EH (cell line): Measurements from ENCODE around the gene MOGAT3.
"Not testable (repeated sequence)": the region's sequence is repeated elsewhere in the genome, so short reads cannot be mapped to it uniquely, and the experiment has no call there.

Experiments
- DNase-seq: peaks from one replicate; pipeline ENCODE4 v3.0.0-alpha.2; 2015; ENCODE audit warnings: low read depth

Gene MOGAT3

DNA sequence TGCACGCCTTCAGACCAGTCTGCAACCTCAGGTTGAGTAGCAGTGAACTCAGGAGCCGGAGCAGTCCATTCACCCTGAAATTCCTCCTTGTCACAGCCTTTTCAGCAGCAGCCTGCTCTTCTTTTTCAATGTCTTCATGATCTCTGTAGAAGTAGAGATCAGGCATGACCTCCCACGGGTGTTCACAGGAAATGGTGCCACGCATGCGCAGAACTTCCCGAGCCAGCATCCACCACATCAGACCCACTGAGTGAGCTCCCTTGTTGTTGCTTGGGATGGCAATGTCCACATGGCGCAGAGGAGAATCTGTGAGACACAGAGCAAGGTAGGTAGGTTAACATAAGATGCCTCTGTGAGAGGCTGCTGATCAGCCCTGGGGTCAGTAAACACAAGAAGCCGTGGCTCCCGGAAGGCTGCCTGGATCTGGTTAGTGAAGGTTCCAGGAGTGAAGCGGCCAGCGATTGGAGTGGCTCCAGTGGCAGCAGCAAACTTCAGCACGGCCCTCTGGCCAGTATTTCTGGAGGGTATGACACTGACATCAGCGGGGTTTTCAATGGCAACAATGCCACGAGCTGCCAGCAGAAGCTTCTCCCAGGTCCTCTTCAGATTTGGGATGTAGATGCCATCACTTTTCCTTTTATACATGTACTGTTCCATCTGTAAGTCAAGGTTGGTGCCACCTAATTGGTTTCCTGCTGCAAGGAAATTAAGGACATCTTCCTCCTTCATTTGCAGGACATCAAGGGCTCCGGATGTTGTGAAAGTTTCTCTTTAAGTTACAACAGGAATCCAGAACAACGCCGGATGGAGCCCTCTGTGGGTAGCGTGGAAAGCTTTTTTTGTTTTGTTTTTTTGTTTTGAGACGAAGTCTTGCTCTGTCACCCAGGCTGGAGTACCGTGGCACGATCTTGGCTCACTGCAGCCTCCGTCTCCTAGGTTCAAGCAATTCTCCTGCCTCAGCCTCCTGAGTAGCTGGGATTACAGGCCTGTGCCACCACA is 3.2 kb upstream of the MOGAT3 start:
- DNase-seq: peak; percentile 41

GRCh38 chr7:101202603-101202918 is 1.7 kb upstream of the MOGAT3 start:
- DNase-seq: no peak

DNA sequence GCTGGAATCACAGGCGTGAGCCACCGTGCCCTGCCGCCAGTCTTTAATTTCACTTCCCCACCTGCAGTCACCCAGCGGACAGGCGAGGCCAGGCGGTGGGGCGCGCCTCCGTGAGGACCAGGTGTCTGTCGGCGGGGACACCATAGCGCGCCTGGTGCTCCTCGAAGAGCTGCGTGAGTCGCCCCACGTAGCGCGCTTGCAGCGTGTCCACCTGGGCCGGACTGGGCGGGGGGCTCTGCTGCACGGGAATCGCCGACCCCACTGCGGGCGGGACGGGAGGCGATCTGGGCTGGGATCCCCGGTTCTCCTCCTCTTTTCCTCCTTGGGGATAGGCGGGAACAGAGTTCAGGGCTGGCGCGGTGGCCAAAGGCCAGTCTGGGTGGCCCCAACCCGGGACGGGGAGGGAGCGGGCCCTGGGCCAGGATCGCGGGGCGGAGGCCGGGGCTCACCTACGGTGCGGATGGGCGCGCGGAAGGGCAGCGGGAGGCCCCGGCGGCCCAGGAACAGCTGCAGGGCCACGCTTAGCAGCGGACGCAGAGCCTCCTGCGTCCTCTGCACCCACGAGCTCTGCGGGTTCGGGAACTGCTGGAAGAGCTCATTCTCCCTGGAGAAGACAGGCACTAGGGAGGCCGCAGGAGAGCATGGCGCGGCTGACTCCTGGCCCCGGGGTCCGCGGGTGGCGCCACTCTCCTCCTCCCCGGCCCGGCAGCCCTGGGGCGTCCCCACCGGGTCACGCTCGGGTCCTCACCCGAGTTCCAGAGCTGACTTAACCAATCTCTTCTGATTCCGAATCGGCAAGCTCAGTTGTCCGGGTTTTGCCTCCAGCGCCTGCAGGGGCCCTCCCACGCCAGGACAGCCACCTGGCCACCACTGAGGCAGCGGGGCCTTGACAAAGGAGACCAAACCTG is 1.1 kb upstream of the MOGAT3 start:
- DNase-seq: peak; percentile 13

- no peak for DNase-seq
These were observed 353 bp downstream of the MOGAT3 start for GRCh38 chr7:101200504-101200861.

GRCh38 chr7:101199522-101199921 is 1.3 kb downstream of the MOGAT3 start:
- not testable (repeated sequence) for DNase-seq

DNA sequence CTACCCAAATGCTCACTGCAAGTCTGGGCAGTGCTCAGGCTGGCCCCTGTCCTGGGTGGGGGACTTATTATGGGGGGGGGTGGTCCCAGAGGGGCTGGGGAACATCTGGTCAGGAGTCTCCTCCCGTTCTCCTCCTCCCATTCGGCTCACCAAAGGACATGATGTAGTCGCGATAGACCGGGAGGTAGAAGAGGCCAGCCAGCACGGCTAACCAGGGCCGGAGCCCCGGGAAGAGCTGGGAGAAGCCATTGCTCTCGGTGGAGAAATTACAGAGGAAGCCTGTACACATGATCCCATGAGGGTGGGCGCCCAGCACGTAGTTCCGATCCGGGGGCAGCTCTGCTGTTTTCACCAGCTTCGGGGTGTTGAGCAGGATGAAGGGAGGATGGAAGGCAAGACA is 2.4 kb downstream of the MOGAT3 start:
- DNase-seq: no peak

DNA sequence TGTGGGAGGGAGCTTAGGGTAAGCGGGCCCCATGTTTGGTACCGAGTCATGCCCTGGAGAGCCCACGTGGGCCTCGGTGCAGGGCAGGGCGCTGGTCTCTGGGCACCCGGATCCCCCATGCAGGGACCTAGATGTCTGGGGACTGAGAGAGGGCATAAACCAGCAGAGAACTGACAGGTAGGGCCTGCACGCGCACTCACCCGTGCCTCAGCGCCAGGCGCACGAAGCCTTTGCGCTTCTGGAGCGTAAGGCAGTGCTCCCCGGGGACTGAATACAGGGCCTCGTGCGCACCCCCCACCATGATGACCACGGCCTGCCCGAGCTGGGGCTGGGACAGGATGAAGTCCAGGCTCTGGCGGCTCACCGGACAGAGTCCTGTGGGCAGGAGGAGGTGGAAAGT is 2.8 kb downstream of the MOGAT3 start:
- no peak for DNase-seq

- DNase-seq: no peak
These were observed 5.0 kb downstream of the MOGAT3 start for GRCh38 chr7:101195884-101196283.

- no peak for DNase-seq
These were observed 11.7 kb downstream of the MOGAT3 start for GRCh38 chr7:101189109-101189508.

DNA sequence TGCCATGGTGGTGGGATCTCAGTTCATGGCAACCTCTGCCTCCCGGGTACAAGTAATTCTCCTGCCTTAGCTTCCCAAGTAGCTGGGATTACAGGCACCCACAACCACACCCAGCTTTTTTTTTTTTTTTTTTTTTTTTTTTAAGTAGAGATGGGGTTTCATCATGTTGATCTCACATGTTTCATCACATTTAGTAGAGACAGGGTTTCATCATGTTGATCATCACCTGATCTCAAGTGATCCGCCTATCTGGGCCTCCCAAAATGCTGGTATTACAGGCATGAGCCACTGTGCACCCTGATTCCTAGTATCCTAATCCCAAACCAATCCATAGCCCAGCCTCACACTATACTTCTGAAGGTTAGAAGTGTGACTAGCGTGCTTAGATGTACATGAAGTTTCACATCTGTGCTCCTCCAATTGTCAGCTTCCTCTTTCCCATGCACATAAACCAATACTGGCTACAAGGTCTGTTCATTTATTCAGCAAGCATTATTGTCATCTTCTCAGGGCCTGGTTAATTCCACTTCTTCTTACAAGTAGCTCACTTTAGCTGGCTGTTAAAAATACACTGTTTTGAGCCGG is 13.9 kb downstream of the MOGAT3 start:
- no peak for DNase-seq

DNA sequence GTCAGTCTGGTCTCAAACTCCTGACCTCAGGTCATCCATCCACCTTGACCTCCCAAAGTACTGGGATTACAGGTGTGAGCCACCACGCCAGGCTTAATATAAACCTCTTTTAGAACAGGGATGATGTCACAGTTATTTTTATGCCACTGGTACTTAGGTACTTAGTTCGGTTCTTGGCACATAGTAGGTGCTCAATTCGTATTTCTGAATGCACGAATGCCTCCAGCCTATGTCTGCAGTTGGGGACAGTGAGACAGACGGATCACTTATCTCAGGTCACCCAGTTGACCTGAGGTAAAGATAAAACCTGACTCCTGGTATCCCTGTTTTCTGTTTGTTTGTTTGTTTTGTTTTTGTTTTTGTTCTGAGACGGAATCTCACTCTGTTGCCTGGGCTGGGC is 14.6 kb downstream of the MOGAT3 start:
- no peak for DNase-seq

GRCh38 chr7:101185258-101185839 is 15.5 kb downstream of the MOGAT3 start:
- DNase-seq: peak; percentile 84

DNA sequence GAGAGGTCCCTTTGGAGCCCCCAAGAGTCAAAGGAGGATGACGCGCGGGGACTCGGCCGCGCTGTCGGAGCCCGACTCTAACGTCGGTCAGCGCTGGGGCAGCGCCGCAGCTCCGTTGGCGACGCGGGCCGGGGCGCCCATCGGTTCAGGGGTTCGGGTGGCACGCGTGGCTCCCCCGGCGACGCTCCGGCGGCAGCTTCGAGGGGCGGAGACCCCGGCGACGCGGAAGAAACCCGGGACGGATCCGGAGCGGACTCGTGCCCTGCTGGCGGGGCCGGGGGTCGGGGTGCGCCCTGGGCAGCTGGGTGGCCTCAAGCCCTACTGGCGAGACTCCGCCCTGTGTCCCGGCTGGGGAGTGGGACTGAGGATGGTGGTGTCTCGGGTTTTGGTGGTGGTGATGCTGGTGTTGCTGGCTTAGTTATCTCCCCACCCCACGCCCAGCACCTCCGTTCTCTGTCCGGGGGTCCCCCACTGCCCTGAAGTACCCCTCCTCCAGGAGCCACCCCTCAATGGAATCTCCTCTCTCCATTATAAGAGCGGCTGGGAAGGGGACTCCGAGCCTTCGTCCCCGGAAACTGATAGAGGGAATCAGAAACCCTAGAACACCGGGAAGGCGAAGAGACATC is 20.6 kb downstream of the MOGAT3 start, which contains the start of gene NAT16:
NAT16 (minus strand) TSS at position 164 of the 626 bp plus-strand sequence. CDS start 5,486 bp downstream, outside the sequence.
- no peak for DNase-seq

DNA sequence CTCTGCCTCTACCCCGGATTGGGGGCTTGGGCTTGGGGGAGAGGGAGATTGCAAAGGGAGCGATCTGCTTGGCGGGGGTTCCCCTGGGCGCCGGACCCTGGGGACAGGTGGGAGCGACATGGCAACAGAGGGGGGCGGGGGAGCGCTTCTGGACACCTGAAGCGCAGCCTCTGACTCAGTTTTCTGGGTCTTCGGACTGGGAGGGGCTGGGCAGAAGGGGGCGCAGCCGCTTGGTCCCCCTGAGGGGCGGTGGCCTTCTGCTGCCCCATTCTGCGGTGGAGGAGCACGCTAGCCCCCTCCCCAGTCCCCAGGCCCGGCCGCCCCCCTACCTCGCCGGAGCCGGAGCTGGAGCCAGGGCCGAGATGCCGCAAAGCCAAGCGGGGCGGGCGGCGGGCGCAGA is 21.1 kb downstream of the MOGAT3 start:
- no peak for DNase-seq

GRCh38 chr7:101179117-101179516 is 21.7 kb downstream of the MOGAT3 start:
- peak; percentile 35 for DNase-seq

GRCh38 chr7:101177644-101178043 is 23.2 kb downstream of the MOGAT3 start:
- no peak for DNase-seq

GRCh38 chr7:101175664-101176063 is 25.2 kb downstream of the MOGAT3 start:
- no peak for DNase-seq

DNA sequence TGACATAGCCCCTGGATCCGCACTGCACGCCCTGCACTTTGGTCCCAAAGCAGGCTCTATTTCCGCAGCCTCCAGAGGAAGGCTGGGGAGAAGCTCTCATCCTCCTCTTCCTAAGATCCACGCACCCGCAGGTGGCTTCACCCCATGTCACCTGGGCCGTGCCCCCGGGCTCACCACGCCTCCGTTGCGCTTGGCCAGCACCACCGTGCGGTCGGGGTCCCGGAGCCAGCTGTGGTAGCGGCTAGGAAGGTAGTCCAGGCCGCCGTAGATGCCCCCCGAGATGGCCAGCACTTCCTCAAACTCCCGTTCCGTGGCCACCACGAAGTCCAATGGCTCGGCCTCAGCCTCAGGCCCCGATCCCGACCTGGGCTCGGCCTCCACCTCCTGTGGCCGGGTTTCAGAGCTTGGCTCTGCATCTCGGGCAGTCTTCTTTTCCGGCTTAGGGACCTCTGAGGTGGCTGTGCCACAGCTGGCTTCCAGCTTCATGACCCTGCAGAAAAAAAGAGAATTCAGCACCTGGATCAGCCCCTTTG is 26.4 kb downstream of the MOGAT3 start:
- DNase-seq: no peak

- peak; percentile 64 for DNase-seq
These were observed 27.0 kb downstream of the MOGAT3 start for GRCh38 chr7:101173752-101174244.

GRCh38 chr7:101172854-101173751 is 27.7 kb downstream of the MOGAT3 start:
- DNase-seq: peak; percentile 88
